HepG2 (cell line): ENCODE results near the gene ART4. TPM values are rescaled to one million over a fixed set of nuclear protein-coding genes. Genes with fewer than 3 reads are reported as not detected.

ENCODE experiments used
- AGO1 ChIP-seq: fragments of 200-400 bp; formaldehyde crosslinking; IDR thresholded peaks from 2 replicates; pipeline ENCODE4 v1.6.1; 2017; ENCODE audit warnings: mild to moderate bottlenecking, low read depth, low read length, moderate library complexity; ENCODE audit not compliant: poor library complexity, severe bottlenecking
- BRD4 ChIP-seq: sonication (generic); formaldehyde crosslinking; IDR thresholded peaks from 2 replicates; pipeline ENCODE4 v1.4.0; 2020; ENCODE audit warnings: missing genetic modification reagents
- GPBP1L1 ChIP-seq: sonication (generic); formaldehyde crosslinking; IDR thresholded peaks from 2 replicates; pipeline ENCODE4 v1.5.0; 2020; ENCODE audit warnings: mild to moderate bottlenecking, missing genetic modification reagents
- KDM1A ChIP-seq: IDR thresholded peaks from 2 replicates; pipeline ENCODE4 v1.6.1; 2016; ENCODE audit warnings: missing compliant biosample characterization
- MNT ChIP-seq: fragments of 450-650 bp; IDR thresholded peaks from 2 replicates; pipeline ENCODE4 v1.6.1; 2016
- MTF1 ChIP-seq: sonication (generic); formaldehyde crosslinking; IDR thresholded peaks from 2 replicates; pipeline ENCODE4 v1.5.0; 2020; ENCODE audit warnings: missing genetic modification reagents
- NR2F6 ChIP-seq, 2 experiments: IDR thresholded peaks; 2 replicates each; pipeline ENCODE4 v1.6.1; 2016; ENCODE audit warnings: antibody characterized with exemption in 1 of 2, mild to moderate bottlenecking in 1 of 2
- PLSCR1 ChIP-seq: sonication (generic); formaldehyde crosslinking; IDR thresholded peaks from 2 replicates; pipeline ENCODE4 v1.5.0; 2020; ENCODE audit warnings: missing genetic modification reagents, mild to moderate bottlenecking, borderline replicate concordance
- RFX5 ChIP-seq: IDR thresholded peaks from 2 replicates; pipeline ENCODE4 v1.6.1; 2011; ENCODE audit warnings: low read depth, low read length, improper control_type of control experiment
- ZBTB33 ChIP-seq: sonication (generic); formaldehyde crosslinking; IDR thresholded peaks from 2 replicates; pipeline ENCODE4 v1.4.0; 2020; ENCODE audit warnings: missing genetic modification reagents
- ZBTB7A ChIP-seq: sonication (generic); formaldehyde crosslinking; IDR thresholded peaks from 2 replicates; pipeline ENCODE4 v1.8.0; 2022; ENCODE audit warnings: mild to moderate bottlenecking, missing genetic modification reagents
- ZC3H4 ChIP-seq: sonication (generic); formaldehyde crosslinking; IDR thresholded peaks from 2 replicates; pipeline ENCODE4 v1.4.0; 2020; ENCODE audit warnings: missing genetic modification reagents, borderline replicate concordance
- ZNF318 ChIP-seq: sonication (generic); formaldehyde crosslinking; IDR thresholded peaks from 2 replicates; pipeline ENCODE4 v1.4.0; 2020; ENCODE audit warnings: mild to moderate bottlenecking, missing genetic modification reagents
- ZNF660 ChIP-seq: sonication (generic); formaldehyde crosslinking; IDR thresholded peaks from 2 replicates; pipeline ENCODE4 v1.5.1; 2020; ENCODE audit warnings: mild to moderate bottlenecking, low read depth, missing genetic modification reagents, borderline replicate concordance
- ZNF720 ChIP-seq: sonication (generic); formaldehyde crosslinking; IDR thresholded peaks from 2 replicates; pipeline ENCODE4 v1.4.0; 2020; ENCODE audit warnings: missing genetic modification reagents
- ZNF788 ChIP-seq: sonication (generic); formaldehyde crosslinking; IDR thresholded peaks from 2 replicates; pipeline ENCODE4 v1.5.0; 2020; ENCODE audit warnings: mild to moderate bottlenecking, missing genetic modification reagents, borderline replicate concordance
- ZNF879 ChIP-seq: sonication (generic); formaldehyde crosslinking; IDR thresholded peaks from 2 replicates; pipeline ENCODE4 v1.8.1; 2023; ENCODE audit warnings: missing genetic modification reagents
- polyA plus RNA-seq, 8 experiments: library from polyadenylated mRNA; depleted of rRNA in 3 of 8; stranded (reverse) in 7 of 8; unstranded in 1 of 8; fragments of >200 nt; fragmentation: Illumina TruSeq in 4 of 8; extraction: Trizol in 4 of 8; gene quantifications; 2 replicates each; pipeline versions ENCODE4 v1.2.1 to v1.2.3, GENCODE V29; 2011 to 2016; ENCODE audit warnings: low read depth in 4 of 8, missing spikeins in 1 of 8, mixed read lengths in 1 of 8; ENCODE audit not compliant: insufficient read depth in 1 of 8
- total RNA-seq, 5 experiments: library from RNA; depleted of rRNA; stranded (reverse); fragments of >200 nt; fragmentation: Illumina TruSeq; extraction: Trizol; gene quantifications; 2 replicates each; pipeline ENCODE4 v1.2.3, GENCODE V29; 2016; ENCODE audit warnings: low read depth in 1 of 5

ART4 gene
- total and polyA plus RNA-seq, 2 of the 13 experiments (the other 11 are each of a cell fraction or from before 2014, with no cell fraction given): 17.6 to 20.3 TPM

- TF ChIP-seq ZBTB7A (CRISPR knock-in tag) (no peak), MNT (no peak), GPBP1L1 (no peak), MTF1 (CRISPR knock-in tag) (no peak), ZNF660 (CRISPR knock-in tag) (no peak), KDM1A (no peak), RFX5 (no peak), AGO1 (no peak), NR2F6 (IDR thresholded peaks at IDR 0.05) (no peak), NR2F6 (CRISPR knock-in tag; IDR thresholded peaks at IDR 0.05) (0 out of 2 replicates have a peak, but pooled peaks have one; percentile 17), ZNF318 (CRISPR knock-in tag) (no peak), ZNF720 (CRISPR knock-in tag) (no peak), ZBTB33 (CRISPR knock-in tag) (no peak), ZC3H4 (CRISPR knock-in tag) (no peak), ZNF788 (CRISPR knock-in tag) (no peak; the same call in 1 of the 2 replicates), BRD4 (CRISPR knock-in tag) (no peak), PLSCR1 (CRISPR knock-in tag) (no peak), ZNF879 (CRISPR knock-in tag) (no peak)
These were observed at the start of gene ART4 (continued) for GRCh38 chr12:14843425-14843887.
